Thoracic aorta (tissue), 2 donors: Measurements from ENCODE around the gene MLLT10. TPM values are rescaled to one million over a fixed set of nuclear protein-coding genes. Genes with fewer than 3 reads are reported as not detected.

Experiments
- ATAC-seq: fragments of 150-250 bp; one replicate; pipeline ENCODE4 v1.8.0; 2017; ENCODE audit warnings: low read depth; ENCODE audit not compliant: insufficient number of reproducible peaks, low FRiP score
- DNase-seq: peaks from one replicate; pipeline ENCODE4 v3.0.0-alpha.2; 2020; ENCODE audit warnings: low spot score
- H3K27ac ChIP-seq, 2 donors: fragments of 200-600 bp; sonication (generic); 1 replicate in 1 of 2; 2 replicates in 1 of 2; pipeline ENCODE4 v1.5.1; 2016; ENCODE audit warnings: mild to moderate bottlenecking in 2 of 2, moderate library complexity in 2 of 2
- H3K27me3 ChIP-seq: fragments of 200-600 bp; sonication (generic); replicated peaks from 2 replicates; pipeline ENCODE4 v1.6.0; 2016; ENCODE audit warnings: mild to moderate bottlenecking; ENCODE audit not compliant: insufficient read depth
- H3K36me3 ChIP-seq: fragments of 200-600 bp; sonication (generic); one replicate; pipeline ENCODE4 v1.5.1; 2016
- H3K4me1 ChIP-seq, 2 donors: fragments of 200-600 bp; sonication (generic); 1 replicate in 1 of 2; 2 replicates in 1 of 2; pipeline versions ENCODE4 v1.5.1 to v1.6.0; 2016; ENCODE audit warnings: low read depth in 2 of 2, mild to moderate bottlenecking in 1 of 2; ENCODE audit not compliant: control insufficient read depth in 1 of 2
- H3K4me3 ChIP-seq: fragments of 200-600 bp; sonication (generic); 2 replicates; pipeline ENCODE4 v1.5.1; 2016; ENCODE audit warnings: mild to moderate bottlenecking
- H3K9me3 ChIP-seq: fragments of 200-600 bp; sonication (generic); 2 replicates; pipeline ENCODE4 v1.5.1; 2016
- total RNA-seq, 2 donors: library from RNA; depleted of rRNA; stranded (reverse); fragments of >200 nt; gene quantifications; one replicate each; pipeline versions ENCODE4 v1.1.0 to v1.2.3, GENCODE V29; 2016
- TF ChIP-seq, protein P1 (sequence below): fragments of 200-600 bp; sonication (generic); IDR thresholded peaks from one replicate; pipeline ENCODE4 v1.5.1; 2019; ENCODE audit warnings: antibody characterized with exemption

The MLLT10 gene
- total RNA-seq, 2 donors from 2014 or later, result 35.1 to 54.7 TPM

DNA sequence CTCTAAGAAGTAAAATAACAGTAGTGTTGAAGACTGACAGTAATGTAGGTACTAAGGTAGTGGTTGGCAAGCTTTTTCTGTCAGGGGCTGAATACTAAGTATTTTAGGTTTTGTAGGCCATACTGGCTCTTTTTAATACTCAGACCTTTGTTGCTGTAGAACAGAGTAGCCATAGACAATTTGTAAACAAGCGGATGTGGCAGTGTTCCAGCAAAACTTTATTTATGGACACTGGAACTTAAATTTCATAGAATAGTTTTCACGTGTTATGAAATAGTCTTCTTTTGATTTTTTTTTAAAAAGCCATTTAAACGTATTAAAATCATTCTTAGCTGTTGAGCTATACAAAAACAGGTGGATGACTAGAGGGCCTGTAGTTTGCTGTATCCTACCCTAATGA lies 121.2 kb downstream of the MLLT10 start:
- TF ChIP-seq, protein P1, sequence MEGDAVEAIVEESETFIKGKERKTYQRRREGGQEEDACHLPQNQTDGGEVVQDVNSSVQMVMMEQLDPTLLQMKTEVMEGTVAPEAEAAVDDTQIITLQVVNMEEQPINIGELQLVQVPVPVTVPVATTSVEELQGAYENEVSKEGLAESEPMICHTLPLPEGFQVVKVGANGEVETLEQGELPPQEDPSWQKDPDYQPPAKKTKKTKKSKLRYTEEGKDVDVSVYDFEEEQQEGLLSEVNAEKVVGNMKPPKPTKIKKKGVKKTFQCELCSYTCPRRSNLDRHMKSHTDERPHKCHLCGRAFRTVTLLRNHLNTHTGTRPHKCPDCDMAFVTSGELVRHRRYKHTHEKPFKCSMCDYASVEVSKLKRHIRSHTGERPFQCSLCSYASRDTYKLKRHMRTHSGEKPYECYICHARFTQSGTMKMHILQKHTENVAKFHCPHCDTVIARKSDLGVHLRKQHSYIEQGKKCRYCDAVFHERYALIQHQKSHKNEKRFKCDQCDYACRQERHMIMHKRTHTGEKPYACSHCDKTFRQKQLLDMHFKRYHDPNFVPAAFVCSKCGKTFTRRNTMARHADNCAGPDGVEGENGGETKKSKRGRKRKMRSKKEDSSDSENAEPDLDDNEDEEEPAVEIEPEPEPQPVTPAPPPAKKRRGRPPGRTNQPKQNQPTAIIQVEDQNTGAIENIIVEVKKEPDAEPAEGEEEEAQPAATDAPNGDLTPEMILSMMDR, result no peak
- Histone ChIP-seq H3K27ac (no peak overlapping the region), H3K4me3 (no peak overlapping the region), H3K36me3 (no peaks in the 10 kb centered on the region), H3K4me1 (no peaks in the 10 kb centered on the region), H3K27me3 (no peaks in the 10 kb centered on the region), H3K9me3 (no peaks in the 10 kb centered on the region)
- no peak for ATAC-seq
- DNase-seq, result no peak

DNA sequence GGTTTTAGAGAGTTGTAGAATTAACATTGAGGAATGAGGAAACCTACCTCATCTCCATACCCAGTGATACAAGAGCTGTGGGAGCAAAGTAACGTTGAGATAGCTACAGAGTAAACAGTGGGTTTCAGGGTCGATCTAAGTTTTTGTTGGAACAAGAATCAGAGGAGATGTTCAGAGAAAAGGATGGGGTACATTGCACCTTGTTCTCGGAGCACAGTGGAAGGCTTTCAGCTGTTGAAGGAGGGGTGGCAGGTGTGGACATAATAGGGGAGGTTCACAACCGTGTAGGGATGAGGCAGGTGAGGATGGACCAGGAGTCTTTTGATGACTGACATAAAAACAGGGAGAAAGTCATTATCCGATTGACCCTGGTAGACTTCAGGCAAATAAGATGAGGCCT lies 121.7 kb downstream of the MLLT10 start:
- ATAC-seq, result no peak
- Histone ChIP-seq H3K9me3 (no peaks in the 10 kb centered on the region), H3K4me1 (no peaks in the 10 kb centered on the region), H3K4me3 (no peak overlapping the region), H3K27ac (no peak overlapping the region), H3K36me3 (no peaks in the 10 kb centered on the region), H3K27me3 (no peaks in the 10 kb centered on the region)
- TF ChIP-seq, protein P1, result no peak
- DNase-seq, result no peak

DNA sequence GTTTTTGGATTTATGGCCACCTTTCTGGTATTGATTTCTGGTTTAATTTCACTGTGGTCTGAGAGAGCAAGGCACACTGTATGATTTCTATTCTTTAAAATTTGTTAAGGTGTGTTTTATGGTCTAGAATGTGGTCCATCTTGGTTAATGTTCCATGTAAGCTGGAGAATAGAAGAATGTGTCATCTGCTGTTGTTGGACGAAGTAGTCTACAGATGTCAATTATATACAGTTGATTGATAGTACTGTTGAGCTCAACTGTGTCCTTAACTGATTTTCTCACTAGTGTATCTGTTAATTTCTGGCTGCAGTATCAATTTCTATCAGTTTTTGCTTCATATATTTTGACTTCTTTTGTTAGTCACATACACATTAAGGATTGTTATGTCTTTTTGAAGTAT lies 127.1 kb downstream of the MLLT10 start:
- DNase-seq (no peak), ATAC-seq (no peak)
- no peak overlapping the region for H3K27ac ChIP-seq
- H3K9me3 ChIP-seq, result no peaks in the 10 kb centered on the region
- no peaks in the 10 kb centered on the region for H3K27me3 ChIP-seq
- no peak overlapping the region for H3K4me3 ChIP-seq
- peaks cover 5 to 16% of the 10 kb centered on the region in 2 donors for H3K4me1 ChIP-seq
- TF ChIP-seq, protein P1, result no peak
- no peaks in the 10 kb centered on the region for H3K36me3 ChIP-seq

DNA sequence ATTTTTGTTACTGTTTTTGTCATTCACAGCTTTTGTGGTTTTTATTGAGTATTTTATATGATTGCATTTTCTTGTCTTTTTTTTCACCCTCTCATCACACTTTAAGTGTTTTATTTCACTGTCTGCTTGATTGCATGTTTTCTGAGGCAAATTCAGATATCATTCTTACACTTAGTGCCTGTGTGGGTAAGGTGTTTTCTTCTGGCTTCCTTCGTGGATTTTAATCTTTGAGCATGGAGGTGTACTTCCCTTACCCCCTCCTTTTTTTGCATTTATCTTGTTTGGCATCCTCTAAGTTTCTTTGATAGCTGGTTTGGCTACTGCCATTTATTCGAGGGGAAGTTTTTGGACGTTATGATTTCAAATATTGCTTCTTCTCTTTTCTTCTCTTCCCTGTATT lies 127.9 kb downstream of the MLLT10 start:
- H3K9me3 ChIP-seq, result no peaks in the 10 kb centered on the region
- TF ChIP-seq, protein P1, result no peak
- DNase-seq (no peak), ATAC-seq (no peak)
- no peaks in the 10 kb centered on the region for H3K36me3 ChIP-seq
- H3K27ac ChIP-seq, result no peak overlapping the region
- H3K27me3 ChIP-seq, result no peaks in the 10 kb centered on the region
- no peak overlapping the region for H3K4me3 ChIP-seq
- peaks cover 5 to 16% of the 10 kb centered on the region in 2 donors for H3K4me1 ChIP-seq

DNA sequence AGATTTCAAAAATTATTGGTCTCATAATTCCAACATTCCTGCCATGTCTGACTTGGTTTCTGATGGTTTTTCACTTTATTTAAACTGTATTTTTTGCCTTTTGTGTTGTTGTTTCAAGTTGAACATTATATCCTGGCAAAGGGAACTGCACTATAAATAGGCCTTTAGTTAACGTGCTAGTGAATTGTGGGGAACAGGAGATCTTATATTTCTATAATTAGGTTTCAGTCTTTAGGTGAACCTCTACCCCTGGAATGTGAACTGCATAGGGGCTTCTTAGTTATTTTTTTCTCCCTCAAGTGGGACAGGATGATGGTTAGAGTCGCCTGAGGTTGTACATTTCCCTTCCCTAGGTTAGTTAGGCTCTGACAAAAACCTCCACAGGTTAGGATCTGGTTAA lies 128.6 kb downstream of the MLLT10 start:
- DNase-seq, result no peak

More for the DNA sequence above, 128.6 kb downstream of the MLLT10 start:
- Histone ChIP-seq H3K9me3 (no peaks in the 10 kb centered on the region), H3K4me3 (no peak overlapping the region), H3K4me1 (peaks cover 5 to 16% of the 10 kb centered on the region in 2 donors), H3K36me3 (no peaks in the 10 kb centered on the region), H3K27me3 (no peaks in the 10 kb centered on the region), H3K27ac (no peak overlapping the region)
- TF ChIP-seq, protein P1, result no peak
- ATAC-seq, result no peak
